Body of pancreas (tissue), 4 donors: ENCODE data around the gene FGD5. TPM values are rescaled to one million over a fixed set of nuclear protein-coding genes. Genes with fewer than 3 reads are reported as not detected.

Source experiments
- ATAC-seq: fragments of 150-250 bp; one replicate; pipeline ENCODE4 v1.9.1; 2016
- DNase-seq, 4 donors: peaks; one replicate each; pipeline ENCODE4 v3.0.0-alpha.2; 2019
- H3K27ac ChIP-seq, 4 donors: fragments of 200-600 bp; sonication (generic); 1 replicate in 3 of 4; 2 replicates in 1 of 4; pipeline versions ENCODE4 v1.5.1 to v1.6.1; 2016 to 2019; ENCODE audit warnings: mild to moderate bottlenecking in 1 of 4, mixed read lengths in 1 of 4, moderate library complexity in 1 of 4
- H3K27me3 ChIP-seq, 2 donors: fragments of 200-600 bp; sonication (generic); one replicate each; pipeline ENCODE4 v1.6.0; 2016; ENCODE audit warnings: mild to moderate bottlenecking in 1 of 2
- H3K36me3 ChIP-seq, 2 donors: fragments of 200-600 bp; sonication (generic); replicated peaks in 1 of 2; 2 replicates each; pipeline ENCODE4 v1.5.1; 2016; ENCODE audit warnings: low read depth in 2 of 2; ENCODE audit not compliant: insufficient read depth in 1 of 2
- H3K4me1 ChIP-seq: fragments of 200-600 bp; sonication (generic); one replicate; pipeline ENCODE4 v1.6.0; 2016
- H3K4me3 ChIP-seq, 2 donors: fragments of 200-600 bp; sonication (generic); 1 replicate in 1 of 2; 2 replicates in 1 of 2; pipeline ENCODE4 v1.5.1; 2016 to 2019
- H3K9me3 ChIP-seq, 3 donors: fragments of 200-600 bp; sonication (generic); 1 replicate in 2 of 3; 2 replicates in 1 of 3; pipeline ENCODE4 v1.5.1; 2016
- POLR2A ChIP-seq, 3 donors: fragments of 450-650 bp; IDR thresholded peaks; one replicate each; pipeline ENCODE4 v1.6.1; 2016; ENCODE audit warnings: antibody characterized with exemption in 3 of 3, mild to moderate bottlenecking in 2 of 3
- WGBS, 2 donors: methylation state at CpG; one replicate each; pipeline ENCODE4 v1.1.5; 2017; 5-methylcytosine and 5-hydroxymethylcytosine counted together
- intact Hi-C: fragments of 100-400 bp; cut with DNase I; formaldehyde crosslinking; loops from one replicate; pipeline ENCODE4 v1.15.1; 2023
- total RNA-seq, 2 donors: library from RNA; depleted of rRNA; stranded (reverse); fragments of >200 nt; gene quantifications; one replicate each; pipeline ENCODE4 v1.1.0, GENCODE V29; 2016
- TF ChIP-seq, protein P1 (sequence below), 7 experiments: fragments of 450-650 bp in 4 of 7; fragments of 200-600 bp in 3 of 7; sonication (generic) in 3 of 7; IDR thresholded peaks; one replicate each; pipeline ENCODE4 v1.5.1; 2016 to 2019; ENCODE audit warnings: antibody characterized with exemption in 7 of 7

FGD5 gene
- total RNA-seq, 2 donors from 2014 or later, result 4.9 to 7.8 TPM

DNA sequence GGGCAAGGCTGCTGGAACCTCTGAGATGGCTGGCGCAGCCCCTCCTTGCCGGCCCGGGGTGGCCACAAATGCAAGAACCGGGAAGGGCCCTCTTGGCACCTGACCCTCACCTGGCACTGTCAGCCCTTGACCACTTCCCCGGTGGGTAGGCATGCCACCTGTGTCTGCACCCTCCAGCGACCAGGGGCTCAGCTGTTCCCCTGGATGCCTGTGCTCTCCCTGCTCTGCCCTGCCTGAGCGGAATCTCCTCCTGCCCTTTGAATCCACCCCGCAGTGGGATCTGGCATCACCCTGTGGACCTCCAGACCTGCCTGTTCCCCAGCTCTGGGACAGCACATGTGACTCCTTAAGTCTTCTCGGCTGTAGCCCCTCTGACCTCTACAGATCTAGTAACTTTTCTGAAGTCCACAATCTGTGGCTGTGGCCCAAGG is 26.1 kb upstream of the FGD5 start:
- no peaks in the 10 kb centered on the region for H3K36me3 ChIP-seq
- H3K27ac ChIP-seq, result no peak overlapping the region
- H3K27me3 ChIP-seq, result no peaks in the 10 kb centered on the region
- TF ChIP-seq, protein P1, sequence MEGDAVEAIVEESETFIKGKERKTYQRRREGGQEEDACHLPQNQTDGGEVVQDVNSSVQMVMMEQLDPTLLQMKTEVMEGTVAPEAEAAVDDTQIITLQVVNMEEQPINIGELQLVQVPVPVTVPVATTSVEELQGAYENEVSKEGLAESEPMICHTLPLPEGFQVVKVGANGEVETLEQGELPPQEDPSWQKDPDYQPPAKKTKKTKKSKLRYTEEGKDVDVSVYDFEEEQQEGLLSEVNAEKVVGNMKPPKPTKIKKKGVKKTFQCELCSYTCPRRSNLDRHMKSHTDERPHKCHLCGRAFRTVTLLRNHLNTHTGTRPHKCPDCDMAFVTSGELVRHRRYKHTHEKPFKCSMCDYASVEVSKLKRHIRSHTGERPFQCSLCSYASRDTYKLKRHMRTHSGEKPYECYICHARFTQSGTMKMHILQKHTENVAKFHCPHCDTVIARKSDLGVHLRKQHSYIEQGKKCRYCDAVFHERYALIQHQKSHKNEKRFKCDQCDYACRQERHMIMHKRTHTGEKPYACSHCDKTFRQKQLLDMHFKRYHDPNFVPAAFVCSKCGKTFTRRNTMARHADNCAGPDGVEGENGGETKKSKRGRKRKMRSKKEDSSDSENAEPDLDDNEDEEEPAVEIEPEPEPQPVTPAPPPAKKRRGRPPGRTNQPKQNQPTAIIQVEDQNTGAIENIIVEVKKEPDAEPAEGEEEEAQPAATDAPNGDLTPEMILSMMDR (IDR thresholded peaks at IDR 0.05), result no peak
- TF ChIP-seq POLR2A (IDR thresholded peaks at IDR 0.05), result no peak
- ATAC-seq, result no peak
- 71 to 90% methylated on average over 2 to 9 of the region's 9 CpGs for WGBS, 2 donors
- no peaks in the 10 kb centered on the region for H3K9me3 ChIP-seq
- intact Hi-C loops, result no loop called here
- no peak overlapping the region for H3K4me3 ChIP-seq
- no peak for DNase-seq
- H3K4me1 ChIP-seq, result peaks cover 4% of the 10 kb centered on the region

DNA sequence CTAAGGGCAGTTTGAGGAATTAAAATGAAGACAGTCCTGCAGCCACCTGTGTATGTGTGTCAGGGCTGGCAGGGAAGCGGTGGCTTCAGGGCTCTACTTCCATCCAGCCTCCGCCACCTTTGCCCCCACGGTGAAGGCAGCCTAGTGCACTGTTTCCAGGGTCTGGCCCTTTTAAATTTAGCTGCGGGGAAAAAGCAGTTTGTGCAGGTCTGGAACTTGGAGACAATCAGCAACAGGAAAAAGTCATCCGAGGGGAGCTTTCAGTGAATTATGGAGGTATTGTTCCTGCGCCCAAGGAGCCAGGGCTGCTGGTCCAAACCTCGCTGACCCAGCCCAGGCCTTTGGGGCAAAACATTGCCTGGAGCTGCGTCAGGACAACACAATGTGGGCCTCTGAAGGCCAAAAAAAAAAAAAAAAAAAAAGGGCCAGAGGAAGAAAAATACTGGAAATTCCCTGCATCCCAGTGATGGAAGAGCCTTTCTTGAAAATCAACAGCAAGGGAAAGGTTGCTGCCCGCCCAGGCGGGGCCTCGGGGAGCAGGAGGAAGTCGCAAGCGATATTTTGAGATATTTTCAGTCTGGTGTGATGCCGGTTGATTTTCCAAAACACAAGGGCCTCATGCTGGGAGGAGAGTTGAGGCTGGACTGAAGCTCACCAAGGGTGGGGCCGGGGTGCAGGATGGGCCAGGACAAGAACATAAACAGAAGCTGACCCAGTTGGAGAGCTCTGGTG is 25.5 kb upstream of the FGD5 start:
- no peak for TF ChIP-seq POLR2A (IDR thresholded peaks at IDR 0.05)
- TF ChIP-seq, protein P1 (IDR thresholded peaks at IDR 0.05), result no peak
- H3K4me3 ChIP-seq, result no peak overlapping the region
- H3K27ac ChIP-seq, result no peak overlapping the region
- H3K4me1 ChIP-seq, result peaks cover 4% of the 10 kb centered on the region
- peak in 1 of 4 donors; percentile 9 for DNase-seq
- H3K27me3 ChIP-seq, result no peaks in the 10 kb centered on the region
- intact Hi-C loops, result no loop called here
- no peaks in the 10 kb centered on the region for H3K9me3 ChIP-seq
- no peak for ATAC-seq
- WGBS, 2 donors, result 69 to 73% methylated on average over 15 of the region's 15 CpGs
- no peaks in the 10 kb centered on the region for H3K36me3 ChIP-seq

DNA sequence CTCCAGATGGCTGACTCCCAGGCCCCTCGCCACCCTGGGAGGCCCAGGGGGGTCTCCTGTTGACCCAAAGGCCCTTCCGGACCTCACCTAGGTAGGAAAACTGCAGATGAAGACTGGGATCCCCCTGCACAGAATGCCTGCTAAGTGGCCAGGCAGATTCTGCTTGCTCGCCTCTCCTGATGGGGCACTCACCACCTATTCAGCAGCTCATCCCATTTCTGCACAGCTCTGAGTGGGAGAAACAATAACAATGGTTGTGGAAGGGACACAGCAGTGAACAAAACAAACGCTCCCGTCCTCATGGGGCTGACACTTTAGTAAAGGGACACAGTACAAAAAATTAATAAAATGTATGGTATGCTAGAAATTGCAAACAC is 24.9 kb upstream of the FGD5 start:
- ATAC-seq (no peak), DNase-seq (no peak)
- Histone ChIP-seq H3K4me3 (no peak overlapping the region), H3K9me3 (no peaks in the 10 kb centered on the region), H3K4me1 (peaks cover 4% of the 10 kb centered on the region), H3K27ac (no peak overlapping the region), H3K27me3 (no peaks in the 10 kb centered on the region), H3K36me3 (no peaks in the 10 kb centered on the region)
- intact Hi-C loops, result no loop called here
- TF ChIP-seq, protein P1 (IDR thresholded peaks at IDR 0.05), result no peak
- no peak for TF ChIP-seq POLR2A (IDR thresholded peaks at IDR 0.05)
- WGBS, 2 donors, result 48 to 54% methylated on average over 5 of the region's 5 CpGs

DNA sequence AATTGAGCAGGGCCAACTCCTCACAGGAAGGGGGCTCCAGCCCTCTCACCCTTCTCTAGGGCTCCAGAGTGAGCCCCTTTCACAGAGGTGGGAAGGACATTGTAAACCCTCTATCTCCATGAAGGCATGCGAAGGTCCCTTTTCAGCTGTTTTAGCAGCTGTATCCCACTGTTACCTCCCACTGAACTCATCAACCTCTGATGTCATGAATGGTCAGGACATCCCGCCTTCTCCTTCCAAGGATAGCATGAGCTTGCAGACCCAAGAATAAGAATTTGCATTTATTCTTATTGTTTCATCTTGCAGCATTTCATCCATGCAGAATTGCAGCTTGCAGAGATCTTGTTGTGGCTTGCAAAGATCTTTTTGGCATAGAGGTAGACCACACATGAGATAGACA is 24.3 kb upstream of the FGD5 start:
- TF ChIP-seq, protein P1 (IDR thresholded peaks at IDR 0.05), result no peak
- TF ChIP-seq POLR2A (IDR thresholded peaks at IDR 0.05), result no peak
- ATAC-seq (no peak), DNase-seq (peak in 1 of 4 donors; percentile 1)
- Histone ChIP-seq H3K27me3 (no peaks in the 10 kb centered on the region), H3K27ac (no peak overlapping the region), H3K36me3 (no peaks in the 10 kb centered on the region), H3K4me1 (peaks cover 4% of the 10 kb centered on the region), H3K9me3 (no peaks in the 10 kb centered on the region), H3K4me3 (no peak overlapping the region)
- intact Hi-C loops, result no loop called here
- WGBS, 2 donors, result 72 to 84% methylated on average over 2 of the region's 2 CpGs

DNA sequence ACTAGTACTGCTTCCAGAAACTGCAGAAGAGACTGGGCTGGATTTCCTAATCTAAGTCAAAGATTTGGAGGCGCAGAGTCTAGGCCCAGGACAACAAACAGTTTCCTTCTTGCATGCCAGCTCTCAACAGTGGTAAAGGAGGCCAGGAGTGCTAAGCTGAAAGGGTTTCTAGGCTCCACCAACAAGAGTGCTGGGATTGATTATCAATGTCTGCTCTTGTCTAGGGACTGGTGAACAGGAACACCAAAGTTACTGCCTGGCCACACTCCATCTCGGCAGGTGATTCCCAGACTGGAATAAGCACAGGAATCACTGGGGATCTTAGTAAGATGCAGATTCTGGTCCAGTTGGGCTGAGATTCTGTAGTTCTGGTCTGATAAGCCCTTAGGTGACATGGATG is 22.8 kb upstream of the FGD5 start:
- DNase-seq (peak in 1 of 4 donors; percentile 4), ATAC-seq (no peak)
- Histone ChIP-seq H3K27ac (no peak overlapping the region), H3K36me3 (no peaks in the 10 kb centered on the region), H3K9me3 (no peaks in the 10 kb centered on the region), H3K27me3 (no peaks in the 10 kb centered on the region), H3K4me3 (no peak overlapping the region), H3K4me1 (peaks cover 4% of the 10 kb centered on the region)
- WGBS, 2 donors, result 49 to 53% methylated on average over 2 of the region's 2 CpGs
- TF ChIP-seq, protein P1 (IDR thresholded peaks at IDR 0.05), result no peak
- no peak for TF ChIP-seq POLR2A (IDR thresholded peaks at IDR 0.05)
- intact Hi-C loops, result no loop called here
